Subcutaneous abdominal adipose tissue (tissue), 5 donors: ENCODE data around the gene PHAF1.

Experiments used
- H3K27ac ChIP-seq: one replicate; pipeline ENCODE4 v1.7.0; 2013; ENCODE audit warnings: low read depth, mild to moderate bottlenecking, inconsistent platforms, low read length, moderate library complexity
- H3K27me3 ChIP-seq, 5 donors: one replicate each; pipeline ENCODE4 v1.7.0; 2013; ENCODE audit warnings: low read length in 5 of 5, inconsistent platforms in 1 of 5; ENCODE audit not compliant: control insufficient read depth in 5 of 5, insufficient read depth in 4 of 5
- H3K36me3 ChIP-seq, 5 donors: one replicate each; pipeline ENCODE4 v1.7.0; 2013; ENCODE audit warnings: low read length in 5 of 5; ENCODE audit not compliant: control insufficient read depth in 5 of 5, insufficient read depth in 5 of 5
- H3K4me1 ChIP-seq, 5 donors: one replicate each; pipeline ENCODE4 v1.7.0; 2013; ENCODE audit warnings: low read length in 5 of 5, mild to moderate bottlenecking in 3 of 5, moderate library complexity in 1 of 5; ENCODE audit not compliant: control insufficient read depth in 5 of 5, insufficient read depth in 5 of 5
- H3K4me3 ChIP-seq, 5 donors: one replicate each; pipeline ENCODE4 v1.7.0; 2013; ENCODE audit warnings: low read length in 5 of 5, low read depth in 1 of 5
- H3K9ac ChIP-seq, 5 donors: one replicate each; pipeline ENCODE4 v1.7.0; 2013; ENCODE audit warnings: low read length in 5 of 5, mild to moderate bottlenecking in 4 of 5, moderate library complexity in 3 of 5
- H3K9me3 ChIP-seq, 5 donors: one replicate each; pipeline ENCODE4 v1.7.0; 2013; ENCODE audit warnings: low read length in 5 of 5; ENCODE audit not compliant: control insufficient read depth in 5 of 5
- donor health status: healthy.
- donor health status: healthy.
- donor health status: healthy.
- donor health status: healthy.
- donor health status: healthy.

Gene PHAF1

DNA sequence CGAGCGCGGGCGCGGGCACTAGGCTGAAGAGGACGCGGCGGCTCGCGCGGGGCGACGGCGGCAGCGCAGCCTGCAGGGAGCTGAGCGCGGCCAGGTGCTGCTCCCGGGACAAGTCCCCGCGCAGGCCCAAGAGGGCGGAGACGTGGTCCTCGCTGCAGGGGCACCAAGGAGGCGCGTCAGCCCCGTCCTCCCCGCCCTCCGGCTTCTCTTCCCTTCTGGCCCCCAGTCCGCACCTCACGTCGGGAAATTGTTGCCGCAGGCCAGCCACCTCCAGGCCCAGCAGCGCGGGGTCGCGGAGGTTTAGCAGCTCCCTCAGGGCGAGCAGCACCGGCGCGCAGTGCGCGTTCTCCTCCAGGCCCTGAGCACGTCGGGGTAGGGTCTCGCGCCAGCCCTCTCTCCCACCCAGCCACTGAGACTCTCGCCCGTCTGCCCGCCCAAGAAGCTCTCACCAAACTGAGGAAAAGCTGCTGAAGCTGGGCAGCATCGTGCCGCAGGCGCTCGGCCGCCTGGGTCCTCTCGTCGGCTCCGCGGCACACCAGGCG lies 74.8 kb downstream of the PHAF1 start:
- peak overlapping the region in 4 of 5 donors; percentile 77 to 84 (median 80) for H3K4me3 ChIP-seq
- peak overlapping the region; percentile 89 for H3K27ac ChIP-seq
- H3K36me3 ChIP-seq: peaks cover 0 to 3% (median 0%) of the 10 kb centered on the region in 5 donors
- peaks cover 3 to 43% (median 35%) of the 10 kb centered on the region in 5 donors for H3K4me1 ChIP-seq
- peak overlapping the region in 3 of 5 donors; percentile 68 to 91 (median 77) for H3K9ac ChIP-seq
- H3K9me3 ChIP-seq: no peaks in the 10 kb centered on the region
- no peaks in the 10 kb centered on the region for H3K27me3 ChIP-seq

DNA sequence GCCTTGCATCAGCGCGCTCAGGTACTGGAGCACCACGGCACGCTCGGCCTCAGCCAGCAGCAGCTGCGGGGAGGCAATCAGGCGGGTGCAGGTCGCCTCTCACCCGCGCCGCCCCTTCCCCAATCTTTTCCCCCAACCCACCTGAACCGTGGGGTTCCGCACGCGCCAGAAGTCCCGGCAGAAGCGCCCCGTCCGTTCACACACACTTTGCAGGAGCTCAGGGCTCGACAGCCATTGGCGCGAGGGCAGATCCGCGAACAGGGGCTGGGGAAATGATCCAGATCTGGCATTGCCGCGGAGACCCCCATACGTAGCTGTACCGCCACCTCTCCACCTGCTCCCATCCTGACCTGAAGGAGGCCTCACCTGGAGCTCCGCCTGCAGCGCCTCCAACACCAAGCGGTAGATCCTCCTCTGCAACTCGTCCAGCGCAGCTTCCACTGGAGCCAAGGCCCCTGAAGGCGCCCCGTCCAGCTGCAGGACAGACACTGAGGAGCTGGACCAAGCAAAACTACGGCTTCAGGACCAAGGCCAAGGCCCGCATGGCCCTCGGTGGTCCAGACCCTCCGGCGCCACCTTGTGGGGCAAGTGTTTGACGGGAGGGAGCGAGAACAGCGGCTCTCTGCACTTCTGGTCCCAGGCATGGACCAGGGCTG lies 75.4 kb downstream of the PHAF1 start:
- H3K36me3 ChIP-seq: peaks cover 0 to 3% (median 0%) of the 10 kb centered on the region in 5 donors
- peak overlapping the region in 1 of 5 donors; percentile 37 for H3K9ac ChIP-seq
- no peaks in the 10 kb centered on the region for H3K27me3 ChIP-seq
- H3K4me1 ChIP-seq: peaks cover 3 to 45% (median 35%) of the 10 kb centered on the region in 5 donors
- H3K4me3 ChIP-seq: peak overlapping the region in 4 of 5 donors; percentile 6 to 84 (median 80)
- no peak overlapping the region for H3K27ac ChIP-seq
- no peaks in the 10 kb centered on the region for H3K9me3 ChIP-seq

DNA sequence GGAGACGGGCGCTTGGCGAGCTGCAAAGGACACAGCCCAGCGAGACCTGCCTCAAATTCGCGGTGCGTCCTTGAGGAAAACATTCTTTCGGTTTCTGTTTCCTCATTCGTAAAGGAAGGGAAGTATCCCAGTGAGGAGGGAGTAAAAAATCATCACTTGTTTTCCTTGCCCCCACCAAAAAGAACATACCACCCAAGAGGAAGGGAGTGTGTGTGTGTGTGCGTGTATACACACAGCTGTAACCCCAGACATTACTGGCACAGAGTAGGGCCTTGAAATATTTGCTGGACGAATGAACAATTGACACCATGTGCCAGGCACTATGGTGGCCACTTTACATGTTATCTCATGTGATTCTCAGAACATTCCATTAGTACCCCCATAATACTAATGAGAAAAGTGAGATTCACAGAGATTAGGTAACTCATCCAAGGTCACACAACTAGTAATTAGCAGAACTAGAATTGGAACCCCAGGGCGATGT lies 76.0 kb downstream of the PHAF1 start:
- Histone ChIP-seq H3K4me3 (peak overlapping the region in 3 of 5 donors; percentile 0 to 80 (median 80)), H3K9me3 (no peaks in the 10 kb centered on the region), H3K9ac (peak overlapping the region in 1 of 5 donors; percentile 37), H3K27me3 (no peaks in the 10 kb centered on the region), H3K36me3 (peaks cover 0 to 3% (median 0%) of the 10 kb centered on the region in 5 donors), H3K4me1 (peaks cover 4 to 50% (median 35%) of the 10 kb centered on the region in 5 donors), H3K27ac (no peak overlapping the region)

DNA sequence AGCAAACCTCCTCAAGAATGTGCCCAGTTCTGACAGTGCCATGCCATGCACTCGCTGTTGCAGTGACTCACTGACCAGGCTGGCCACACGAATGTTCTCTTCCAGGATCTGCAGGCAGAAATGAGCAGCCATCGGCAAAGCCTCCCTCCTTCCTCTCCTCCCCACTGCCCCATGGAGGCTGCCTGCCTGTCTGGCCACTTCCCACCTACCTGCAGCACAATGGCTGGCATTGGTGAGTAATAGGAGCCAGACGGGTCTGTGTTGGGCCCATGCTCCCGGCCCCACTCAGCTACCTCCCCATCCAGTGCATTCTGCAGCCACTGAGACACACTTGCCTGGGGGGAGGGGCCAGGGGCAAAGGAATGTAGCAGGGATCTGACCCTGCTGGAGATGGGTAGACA lies 76.8 kb downstream of the PHAF1 start:
- H3K36me3 ChIP-seq: peaks cover 0 to 3% (median 0%) of the 10 kb centered on the region in 5 donors
- H3K27ac ChIP-seq: no peak overlapping the region
- no peaks in the 10 kb centered on the region for H3K27me3 ChIP-seq
- no peak overlapping the region for H3K9ac ChIP-seq
- H3K4me1 ChIP-seq: peaks cover 3 to 52% (median 30%) of the 10 kb centered on the region in 5 donors
- H3K4me3 ChIP-seq: no peak overlapping the region
- H3K9me3 ChIP-seq: no peaks in the 10 kb centered on the region

DNA sequence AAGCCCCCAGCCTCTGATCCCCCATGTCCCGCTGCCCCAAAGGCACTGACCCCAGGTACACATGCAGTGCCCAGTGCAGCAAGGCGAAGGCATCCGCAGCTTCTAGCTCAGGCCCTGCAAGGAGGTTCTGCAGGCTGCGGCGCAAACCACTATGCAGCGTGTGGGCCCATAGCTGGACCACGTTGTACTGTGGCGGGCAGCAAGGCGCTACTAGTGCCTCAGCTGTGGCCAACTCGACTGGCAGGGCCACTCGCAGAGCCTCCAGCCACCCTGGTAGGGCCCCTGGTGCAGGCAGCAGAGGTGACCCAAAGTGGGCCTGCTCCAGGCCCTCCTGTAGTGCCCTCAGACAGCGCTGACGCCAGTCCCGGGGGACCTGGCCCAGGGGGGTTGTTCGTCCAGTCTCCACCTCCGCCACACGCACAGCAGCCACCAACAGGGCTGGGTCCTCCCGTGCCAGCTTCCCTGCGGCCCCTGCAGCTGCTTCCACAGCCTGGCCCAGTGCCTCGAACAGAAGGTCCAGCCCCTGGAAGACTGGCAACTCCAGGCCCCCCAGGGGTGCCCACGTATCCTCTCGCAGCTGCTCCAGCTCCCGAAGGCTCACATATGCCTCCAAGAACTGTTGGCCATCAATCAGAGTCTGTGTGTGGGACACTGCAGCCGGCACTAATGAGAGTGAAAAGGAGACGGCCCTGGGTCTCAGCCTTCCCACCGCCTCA lies 77.6 kb downstream of the PHAF1 start:
- peaks cover 0 to 3% (median 0%) of the 10 kb centered on the region in 5 donors for H3K36me3 ChIP-seq
- H3K4me1 ChIP-seq: peaks cover 5 to 55% (median 33%) of the 10 kb centered on the region in 5 donors
- no peaks in the 10 kb centered on the region for H3K9me3 ChIP-seq
- H3K27me3 ChIP-seq: no peaks in the 10 kb centered on the region
- no peak overlapping the region for H3K4me3 ChIP-seq
- H3K27ac ChIP-seq: no peak overlapping the region
- H3K9ac ChIP-seq: no peak overlapping the region

DNA sequence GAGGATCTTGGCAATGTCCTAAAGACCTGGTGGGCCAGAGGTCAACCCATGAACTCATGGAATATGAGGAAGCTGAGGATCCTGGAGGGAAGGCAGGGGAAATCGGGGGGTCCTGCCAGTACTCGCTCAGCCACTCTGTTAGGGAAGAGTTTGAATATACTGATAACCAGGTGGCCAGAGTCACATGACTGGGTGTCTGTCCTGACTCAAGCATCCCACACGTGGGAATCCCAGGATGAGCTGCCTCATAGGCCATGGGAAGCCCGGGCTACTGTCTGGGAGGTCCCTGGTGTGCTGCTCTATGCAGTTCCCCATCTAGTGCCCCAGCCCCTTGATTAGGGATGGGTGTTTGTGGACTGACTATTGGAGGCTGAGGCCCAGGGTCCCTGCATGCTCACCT lies 78.6 kb downstream of the PHAF1 start:
- Histone ChIP-seq H3K27me3 (no peaks in the 10 kb centered on the region), H3K4me3 (no peak overlapping the region), H3K27ac (no peak overlapping the region), H3K9me3 (no peaks in the 10 kb centered on the region), H3K36me3 (peaks cover 0 to 3% (median 0%) of the 10 kb centered on the region in 5 donors), H3K9ac (no peak overlapping the region), H3K4me1 (peaks cover 13 to 60% (median 37%) of the 10 kb centered on the region in 5 donors)

DNA sequence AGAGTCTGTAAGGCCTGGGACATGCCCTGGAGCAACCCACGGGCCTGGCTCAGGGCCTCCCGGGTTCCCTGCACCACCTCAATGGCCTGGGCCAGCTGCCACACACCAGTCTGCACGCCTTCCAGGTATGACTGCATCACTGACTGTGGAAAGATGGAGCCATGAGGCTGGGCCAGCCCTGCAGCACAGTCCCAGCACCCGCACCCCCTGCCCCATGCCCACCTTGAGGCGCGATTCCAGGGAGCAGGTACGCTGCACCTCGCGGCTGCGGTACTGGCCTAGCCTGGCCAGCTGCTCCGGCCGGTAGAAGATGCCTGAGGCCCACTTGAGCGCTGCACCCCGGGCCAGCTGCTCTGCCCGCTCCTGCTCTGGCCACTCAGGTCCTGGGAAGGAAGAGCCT lies 79.1 kb downstream of the PHAF1 start:
- peaks cover 0 to 7% (median 4%) of the 10 kb centered on the region in 5 donors for H3K36me3 ChIP-seq
- no peaks in the 10 kb centered on the region for H3K27me3 ChIP-seq
- no peak overlapping the region for H3K27ac ChIP-seq
- no peaks in the 10 kb centered on the region for H3K9me3 ChIP-seq
- H3K4me1 ChIP-seq: peaks cover 15 to 63% (median 41%) of the 10 kb centered on the region in 5 donors
- H3K9ac ChIP-seq: no peak overlapping the region
- H3K4me3 ChIP-seq: no peak overlapping the region

DNA sequence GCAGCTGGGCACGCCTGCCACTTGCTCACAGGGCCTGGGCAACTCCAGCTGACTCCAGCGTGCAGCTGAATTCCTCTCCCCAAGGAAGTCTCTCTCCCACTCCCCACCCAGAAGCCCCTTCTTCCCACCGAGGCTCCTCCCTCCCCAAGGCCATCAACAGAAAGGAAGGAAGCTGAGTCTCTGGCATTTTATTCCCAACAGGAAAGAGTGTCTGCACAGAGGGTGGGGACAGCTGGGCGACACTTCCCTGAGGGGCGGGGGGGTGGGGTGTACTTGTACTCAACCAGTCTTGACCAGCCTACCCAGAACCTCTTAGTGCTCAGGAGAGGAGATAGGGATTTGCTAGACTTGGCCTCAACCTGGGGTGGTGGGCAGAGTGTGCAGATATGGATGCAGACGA lies 80.3 kb downstream of the PHAF1 start, which contains the start of gene EXOC3L1:
TSS of gene EXOC3L1 (minus strand) at position 96 of the 400 bp plus-strand sequence. CDS start 460 bp downstream, outside the sequence.
- Histone ChIP-seq H3K4me3 (peak within 1 kb of the TSS in 4 of 5 donors; percentile 32 to 56 (median 42)), H3K36me3 (peaks cover 0 to 20% (median 16%) of the 10 kb centered on the region in 5 donors), H3K9ac (peak within 1 kb of the TSS in 1 of 5 donors; percentile 33), H3K4me1 (peaks cover 18 to 60% (median 34%) of the 10 kb centered on the region in 5 donors), H3K9me3 (no peaks in the 10 kb centered on the region), H3K27ac (no peak within 1 kb of the TSS), H3K27me3 (no peaks in the 10 kb centered on the region)

DNA sequence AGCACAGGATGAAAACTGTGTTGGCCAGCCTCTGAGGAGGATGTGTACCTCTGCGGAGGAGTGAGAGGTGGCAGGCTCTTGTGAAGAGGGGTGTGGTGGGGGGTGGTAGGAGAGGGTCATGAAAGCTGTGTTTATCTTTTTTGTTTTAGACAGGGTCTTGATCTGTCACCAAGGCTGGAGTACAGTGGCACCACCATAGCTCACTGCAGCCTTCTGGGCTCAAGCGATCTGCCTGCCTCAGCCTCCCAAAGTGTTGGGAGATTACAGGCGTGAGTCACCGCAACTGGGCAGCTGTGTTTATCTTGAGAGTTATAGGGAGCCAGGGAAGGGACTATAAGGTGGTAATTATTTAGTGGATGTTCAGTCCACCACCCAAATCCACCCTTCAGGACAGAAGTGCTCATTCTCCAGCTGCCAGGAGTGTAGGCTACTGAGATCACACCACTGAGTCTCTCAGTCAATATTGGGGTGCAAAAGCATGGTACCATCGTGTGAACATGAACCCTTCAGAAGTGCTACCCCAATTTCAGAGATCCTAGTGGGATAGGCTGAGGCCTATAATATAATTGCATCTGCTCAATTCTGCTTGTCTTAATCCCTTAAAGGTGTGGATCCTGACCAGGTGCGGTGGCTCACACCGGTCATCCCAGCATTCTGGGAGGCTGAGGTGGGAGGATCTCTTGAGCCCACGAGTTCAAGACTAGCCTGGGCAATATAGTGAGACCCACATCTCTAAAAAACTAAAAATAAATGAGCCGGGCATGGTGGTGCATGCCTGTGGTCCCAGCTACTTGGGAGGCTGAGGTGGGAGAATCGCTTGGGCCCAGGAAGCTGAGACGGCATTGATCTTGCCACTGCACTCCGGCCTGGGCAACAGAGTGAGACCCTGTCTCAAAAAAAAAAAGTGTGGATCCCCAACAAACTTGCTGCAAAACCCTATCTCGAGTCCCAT lies 81.0 kb downstream of the PHAF1 start:
- H3K36me3 ChIP-seq: peaks cover 0 to 26% (median 23%) of the 10 kb centered on the region in 5 donors
- H3K9ac ChIP-seq: no peak overlapping the region
- H3K4me3 ChIP-seq: peak overlapping the region in 4 of 5 donors; percentile 32 to 56 (median 42)
- H3K9me3 ChIP-seq: no peaks in the 10 kb centered on the region
- no peak overlapping the region for H3K27ac ChIP-seq
- no peaks in the 10 kb centered on the region for H3K27me3 ChIP-seq
- H3K4me1 ChIP-seq: peaks cover 18 to 53% (median 27%) of the 10 kb centered on the region in 5 donors
